H1 (cell line): ENCODE measurements around the gene BRCA2. TPM values are rescaled to one million over a fixed set of nuclear protein-coding genes. Genes with fewer than 3 reads are reported as not detected.

Source experiments
- CTCF ChIA-PET: fragments of 300-600 bp; sonication (Branson Sonifier 250); formaldehyde crosslinking; loops from one replicate; lab custom pipeline; 2021; ENCODE audit not compliant: partially characterized antibody; lab: Charles Lee
- POLR2A ChIA-PET: fragments of 300-600 bp; sonication (Branson Sonifier 250); formaldehyde crosslinking; loops from one replicate; lab custom pipeline; 2021; ENCODE audit warnings: inconsistent platforms; ENCODE audit not compliant: partially characterized antibody; lab: Charles Lee
- DNase-seq, 2 experiments: peaks; one replicate each; pipeline versions ENCODE4 v3.0.0 to v3.0.0-alpha.2; 2010 to 2022; ENCODE audit warnings: low spot score in 2 of 2, low read depth in 1 of 2, mixed read lengths in 1 of 2
- FAIRE-seq: peaks from 2 replicates; lab custom pipeline; 2011; peaks lifted over from hg19 to GRCh38; lab: Jason Lieb, UNC
- H2AFZ ChIP-seq: 2 replicates; pipeline ENCODE4 v1.8.1; 2012; ENCODE audit warnings: low read length, inconsistent platforms
- H2AK5ac ChIP-seq: 2 replicates; pipeline ENCODE4 v1.6.1; 2013; ENCODE audit warnings: low read depth, low read length
- H2BK120ac ChIP-seq: replicated peaks from 2 replicates; pipeline ENCODE3; 2013; ENCODE audit warnings: low read depth, low read length, inconsistent platforms
- H2BK12ac ChIP-seq: 2 replicates; pipeline ENCODE4 v1.6.1; 2013; ENCODE audit warnings: low read depth, low read length
- H2BK15ac ChIP-seq: 2 replicates; pipeline ENCODE4 v1.6.1; 2013; ENCODE audit warnings: low read length
- H2BK20ac ChIP-seq: 2 replicates; pipeline ENCODE4 v1.6.1; 2013; ENCODE audit warnings: low read length
- H2BK5ac ChIP-seq: 2 replicates; pipeline ENCODE4 v1.6.1; 2013; ENCODE audit warnings: low read depth, low read length
- H3K14ac ChIP-seq: 2 replicates; pipeline ENCODE4 v1.6.1; 2013; ENCODE audit warnings: inconsistent platforms; ENCODE audit not compliant: insufficient read length
- H3K18ac ChIP-seq: 2 replicates; pipeline ENCODE4 v1.6.1; 2013; ENCODE audit warnings: low read length; ENCODE audit errors: extremely low read depth
- H3K23ac ChIP-seq: 2 replicates; pipeline ENCODE4 v1.6.1; 2013; ENCODE audit warnings: inconsistent platforms; ENCODE audit not compliant: insufficient read length
- H3K23me2 ChIP-seq: 2 replicates; pipeline ENCODE4 v1.6.1; 2013; ENCODE audit warnings: low read depth, low read length
- H3K27ac ChIP-seq: 2 replicates; pipeline ENCODE4 v1.6.1; 2011; ENCODE audit warnings: low read depth, low read length, inconsistent platforms
- H3K27me3 ChIP-seq, 4 experiments: replicated peaks in 1 of 4; 1 replicate in 1 of 4; 2 replicates in 3 of 4; pipeline versions ENCODE4 v1.6.1 to v1.8.1; 2011 to 2013; ENCODE audit warnings: low read length in 3 of 4, mild to moderate bottlenecking in 3 of 4, inconsistent platforms in 2 of 4, mixed read lengths in 2 of 4, moderate library complexity in 1 of 4; ENCODE audit not compliant: control insufficient read depth in 3 of 4, insufficient read depth in 3 of 4; ENCODE audit errors: extremely low read depth in 1 of 4
- H3K36me3 ChIP-seq, 4 experiments: 2 replicates each; pipeline versions ENCODE4 v1.6.1 to v1.8.1; 2011 to 2013; ENCODE audit warnings: mild to moderate bottlenecking in 4 of 4, low read length in 3 of 4, moderate library complexity in 2 of 4, control low read depth in 1 of 4, inconsistent platforms in 1 of 4; ENCODE audit not compliant: insufficient read depth in 4 of 4, control insufficient read depth in 2 of 4
- H3K4ac ChIP-seq: replicated peaks from 2 replicates; pipeline ENCODE3; 2013; ENCODE audit warnings: low read length, low read depth, mixed read lengths, inconsistent platforms; ENCODE audit not compliant: insufficient read length
- H3K4me1 ChIP-seq, 4 experiments: replicated peaks in 1 of 4; 1 replicate in 1 of 4; 2 replicates in 3 of 4; pipeline versions ENCODE4 v1.6.1 to v1.8.1; 2011 to 2013; ENCODE audit warnings: low read length in 3 of 4, inconsistent platforms in 2 of 4, mixed read lengths in 1 of 4; ENCODE audit not compliant: insufficient read depth in 4 of 4, control insufficient read depth in 3 of 4
- H3K4me2 ChIP-seq, 2 experiments: 2 replicates each; pipeline versions ENCODE4 v1.6.1 to v1.8.1; 2011 to 2013; ENCODE audit warnings: low read depth in 2 of 2, low read length in 2 of 2, control low read depth in 1 of 2, inconsistent platforms in 1 of 2, mild to moderate bottlenecking in 1 of 2; ENCODE audit not compliant: insufficient read depth in 1 of 2
- H3K4me3 ChIP-seq, 4 experiments: fragments of 200-600, 300-600 bp in 1 of 4; sonication (generic), shearing (Covaris generic), sonication (Bioruptor Twin) in 1 of 4; 2 replicates each; pipeline versions ENCODE4 v1.5.1 to v1.8.1; 2011 to 2016; ENCODE audit warnings: low read length in 4 of 4, low read depth in 3 of 4, control low read depth in 2 of 4, inconsistent platforms in 2 of 4, mild to moderate bottlenecking in 2 of 4, mixed read lengths in 1 of 4, moderate library complexity in 1 of 4; ENCODE audit not compliant: insufficient read depth in 2 of 4; ENCODE audit errors: extremely low read depth in 1 of 4
- H3K56ac ChIP-seq: replicated peaks from 2 replicates; pipeline ENCODE3; 2013; ENCODE audit warnings: low read depth, mild to moderate bottlenecking, mixed read lengths, low read length, inconsistent platforms; ENCODE audit not compliant: insufficient read length
- H3K79me1 ChIP-seq: 2 replicates; pipeline ENCODE4 v1.6.1; 2013; ENCODE audit warnings: low read depth, low read length, control low read depth
- H3K79me2 ChIP-seq, 2 experiments: 2 replicates each; pipeline versions ENCODE4 v1.6.1 to v1.8.1; 2012 to 2013; ENCODE audit warnings: low read length in 2 of 2, mild to moderate bottlenecking in 2 of 2, inconsistent platforms in 1 of 2; ENCODE audit not compliant: insufficient read depth in 2 of 2, control insufficient read depth in 1 of 2
- H3K9ac ChIP-seq, 4 experiments: replicated peaks in 1 of 4; 1 replicate in 1 of 4; 2 replicates in 3 of 4; pipeline versions ENCODE4 v1.6.1 to v1.8.1; 2011 to 2013; ENCODE audit warnings: low read depth in 3 of 4, low read length in 3 of 4, control low read depth in 2 of 4, mild to moderate bottlenecking in 2 of 4, moderate library complexity in 2 of 4, inconsistent platforms in 1 of 4; ENCODE audit errors: extremely low read depth in 1 of 4
- H3K9me3 ChIP-seq, 2 experiments: 2 replicates each; pipeline versions ENCODE4 v1.6.1 to v1.8.1; 2012 to 2013; ENCODE audit warnings: mild to moderate bottlenecking in 2 of 2, moderate library complexity in 2 of 2, control low read depth in 1 of 2, inconsistent platforms in 1 of 2, low read depth in 1 of 2, low read length in 1 of 2, mixed read lengths in 1 of 2; ENCODE audit not compliant: insufficient read depth in 2 of 2
- H4K20me1 ChIP-seq, 2 experiments: replicated peaks in 1 of 2; 2 replicates each; pipeline versions ENCODE3 to v1.8.1; 2011 to 2013; ENCODE audit warnings: inconsistent platforms in 2 of 2, low read length in 2 of 2, mild to moderate bottlenecking in 1 of 2; ENCODE audit not compliant: insufficient read depth in 2 of 2, control insufficient read depth in 1 of 2
- H4K5ac ChIP-seq: 2 replicates; pipeline ENCODE4 v1.6.1; 2013; ENCODE audit warnings: low read length, low read depth, mixed read lengths, inconsistent platforms; ENCODE audit not compliant: insufficient read length
- H4K8ac ChIP-seq: 2 replicates; pipeline ENCODE4 v1.8.0; 2013; ENCODE audit warnings: mild to moderate bottlenecking, moderate library complexity, low read length, inconsistent platforms; ENCODE audit not compliant: insufficient read depth; ENCODE audit errors: extremely low read depth
- H4K91ac ChIP-seq: replicated peaks from 2 replicates; pipeline ENCODE3; 2013; ENCODE audit warnings: low read length, mixed read lengths, inconsistent platforms; ENCODE audit not compliant: insufficient read length
- ASH2L ChIP-seq: fragments of 200-600, 300-600 bp; sonication (generic); IDR thresholded peaks from one replicate; pipeline ENCODE4 v1.7.1; 2017; ENCODE audit warnings: low read length
- GABPA ChIP-seq: IDR thresholded peaks from 2 replicates; pipeline ENCODE4 v1.6.1; 2011; ENCODE audit warnings: mild to moderate bottlenecking, low read length, moderate library complexity, borderline replicate concordance; ENCODE audit not compliant: insufficient read depth
- GTF2F1 ChIP-seq: IDR thresholded peaks from 2 replicates; pipeline ENCODE4 v1.6.1; 2012; ENCODE audit warnings: low read depth, low read length, improper control_type of control experiment, borderline replicate concordance
- SIX5 ChIP-seq: IDR thresholded peaks from 2 replicates; pipeline ENCODE4 v1.6.1; 2011; ENCODE audit warnings: mild to moderate bottlenecking, low read depth, low read length
- SP1 ChIP-seq: IDR thresholded peaks from 2 replicates; pipeline ENCODE4 v1.6.1; 2011; ENCODE audit warnings: low read depth, low read length
- TCF12 ChIP-seq: IDR thresholded peaks from 2 replicates; pipeline ENCODE4 v1.6.1; 2011; ENCODE audit warnings: low read depth, mild to moderate bottlenecking, low read length
- WGBS, 2 experiments: shearing (Covaris generic) in 1 of 2; methylation state at CpG; one replicate each; pipeline versions ENCODE4 v1.1.6 to v1.1.7; 2013 to 2015; ENCODE audit warnings: low lambda C conversion rate in 2 of 2, mixed read lengths in 2 of 2, inconsistent platforms in 1 of 2, low coverage in 1 of 2, missing lambda C conversion rate in 1 of 2; ENCODE audit not compliant: insufficient replicate concordance in 2 of 2, insufficient coverage in 1 of 2, insufficient read length in 1 of 2; ENCODE audit errors: extremely low coverage in 1 of 2, missing lambda C conversion rate in 1 of 2; 5-methylcytosine and 5-hydroxymethylcytosine counted together
- polyA plus RNA-seq, 7 experiments: library from polyadenylated mRNA; depleted of rRNA in 3 of 7; stranded (reverse) in 5 of 7; unstranded in 2 of 7; fragments of >200 nt in 5 of 7; fragments of 200-250 nt in 2 of 7; gene quantifications; 1 replicate in 5 of 7; 2 replicates in 1 of 7; 4 replicates in 1 of 7; pipeline versions ENCODE4 v1.2.1 to v1.2.3, GENCODE V29; 2011 to 2013; ENCODE audit warnings: missing spikeins in 2 of 7, mixed read lengths in 2 of 7
- total RNA-seq: library from RNA; stranded (reverse); fragmentation: NEBNext Ultra II Directional; extraction: Animal tissue kit (Norgen Biotek cat#: 25700); gene quantifications from 2 replicates; pipeline ENCODE4 v1.2.1, GENCODE V29; 2021

BRCA2 gene
- total and polyA plus RNA-seq, 2 of the 8 experiments (the other 6 are each of a cell fraction or from before 2014, with no cell fraction given), result 4.2 to 24.9 TPM

DNA sequence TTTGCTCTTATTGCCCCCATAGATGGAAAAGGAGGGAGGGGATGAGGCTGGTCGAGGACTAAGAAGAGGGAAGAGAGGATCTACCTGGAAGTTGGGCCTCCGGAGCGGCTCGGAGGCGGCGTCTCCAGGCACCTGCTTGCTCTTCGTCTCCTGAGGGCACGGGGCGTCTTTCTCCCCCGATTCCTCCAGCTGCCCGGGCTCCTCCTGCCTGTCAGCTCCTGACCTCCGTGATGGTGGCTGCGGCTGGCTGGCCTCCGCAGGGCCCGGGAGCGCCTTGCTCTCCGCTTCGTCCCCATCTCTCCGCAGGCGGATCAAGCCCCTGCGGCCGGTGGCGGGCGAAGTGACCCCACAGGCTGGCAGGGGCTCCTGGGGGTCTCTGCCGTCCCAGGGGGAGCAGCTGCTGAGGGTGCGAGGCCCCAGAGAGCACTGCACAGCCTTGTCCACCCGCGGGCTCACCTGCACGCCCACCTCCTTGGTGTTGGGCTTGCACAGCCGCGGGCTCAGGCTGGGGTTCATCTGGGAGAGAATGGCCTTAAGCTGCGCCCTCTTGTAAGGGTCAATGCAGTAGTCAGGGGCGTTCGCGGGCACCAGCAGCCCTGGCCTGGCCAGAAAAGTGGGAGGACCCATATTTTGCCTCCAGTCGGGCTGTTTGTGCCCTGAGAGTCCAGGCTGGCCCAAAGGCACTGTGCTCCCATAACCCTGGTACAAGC, 4.0 kb upstream of the BRCA2 start:
- Histone ChIP-seq H3K9me3 (no peaks in the 10 kb centered on the region), H3K4me3 (no peak overlapping the region), H3K4me1 (peaks cover 0 to 5% (median under 1%) of the 10 kb centered on the region in 4 experiments; a peak in 5 of 7 replicates), H4K5ac (no peak overlapping the region), H2BK15ac (no peak overlapping the region), H2BK20ac (no peak overlapping the region), H3K23ac (no peak overlapping the region), H4K91ac (no peak overlapping the region), H2BK120ac (no peak overlapping the region), H3K36me3 (no peaks in the 10 kb centered on the region), H3K14ac (no peak overlapping the region), H2AFZ (no peak overlapping the region), H3K18ac (no peak overlapping the region), H4K8ac (peak overlapping the region; percentile 35; the same call in 1 of the 2 replicates), H2AK5ac (no peak overlapping the region), H3K56ac (no peak overlapping the region), H3K27me3 (no peaks in the 10 kb centered on the region), H3K9ac (no peak overlapping the region), H3K4ac (no peak overlapping the region), H4K20me1 (no peaks in the 10 kb centered on the region), H2BK5ac (no peak overlapping the region), H2BK12ac (no peak overlapping the region), H3K23me2 (peaks cover 10% of the 10 kb centered on the region), H3K79me2 (no peaks in the 10 kb centered on the region), H3K27ac (no peak overlapping the region), H3K4me2 (no peak overlapping the region), H3K79me1 (no peaks in the 10 kb centered on the region)
- ChIA-PET CTCF (interaction anchor here (0.9 to 2.6 kb wide), 10 partner anchors 8 to 401 kb away, joined by 3 to 13 read pairs (median 4); no protein-coding TSS in a partner anchor), POLR2A (interaction anchor here (1.0 to 1.1 kb wide), 2 partner anchors 11 to 280 kb away, joined by 3 read pairs; partner anchors contain the start of gene FRY)
- FAIRE-seq (no peak), DNase-seq (no peak)
- WGBS, 2 experiments, result 95% methylated on average over 30 of the region's 36 CpGs; no CpG with 5 or more reads in 1 of the 2 experiments
- no peak for TF ChIP-seq SIX5
- no peak for TF ChIP-seq GTF2F1
- TF ChIP-seq ASH2L, result no peak
- no peak for TF ChIP-seq SP1
- TF ChIP-seq TCF12, result no peak
- TF ChIP-seq GABPA, result no peak
